Rectal smooth muscle tissue (tissue), 1 donor: ENCODE data around the gene RHBDD1.

Experiments
- H3K27ac ChIP-seq: one replicate; pipeline ENCODE4 v1.7.0; 2013; ENCODE audit warnings: low read depth, low read length, inconsistent platforms
- H3K27me3 ChIP-seq: one replicate; pipeline ENCODE4 v1.7.0; 2013; ENCODE audit warnings: low read length; ENCODE audit not compliant: control insufficient read depth, insufficient read depth
- H3K36me3 ChIP-seq: one replicate; pipeline ENCODE4 v1.7.0; 2013; ENCODE audit warnings: low read length; ENCODE audit not compliant: control insufficient read depth, insufficient read depth
- H3K4me1 ChIP-seq: one replicate; pipeline ENCODE4 v1.7.0; 2013; ENCODE audit warnings: low read length; ENCODE audit not compliant: control insufficient read depth, insufficient read depth
- H3K4me3 ChIP-seq: one replicate; pipeline ENCODE4 v1.7.0; 2013; ENCODE audit warnings: low read length
- H3K9ac ChIP-seq: one replicate; pipeline ENCODE4 v1.7.0; 2013; ENCODE audit warnings: low read length

RHBDD1 gene

DNA sequence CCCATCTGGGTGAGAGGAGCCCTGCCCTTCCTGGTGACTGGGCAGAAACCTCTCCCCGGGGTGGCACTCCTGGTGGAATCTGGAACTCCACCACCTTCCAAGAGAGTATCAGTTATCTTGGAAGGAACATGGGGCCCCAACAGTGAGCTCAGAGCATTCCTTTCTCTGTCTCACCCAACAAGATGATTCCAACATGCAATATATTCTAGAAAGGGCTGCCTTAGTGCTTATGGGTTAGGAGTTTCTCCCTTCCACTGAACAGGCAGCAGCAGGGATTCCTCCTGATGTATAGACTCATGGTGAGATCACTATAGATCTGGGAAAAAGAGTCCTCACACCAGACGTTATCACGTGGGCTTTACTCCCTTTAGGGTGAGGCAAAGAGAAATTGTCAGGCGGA lies 181.0 kb downstream of the RHBDD1 start:
- no peaks in the 10 kb centered on the region for H3K27me3 ChIP-seq
- no peak overlapping the region for H3K9ac ChIP-seq
- no peaks in the 10 kb centered on the region for H3K36me3 ChIP-seq
- no peak overlapping the region for H3K27ac ChIP-seq
- no peaks in the 10 kb centered on the region for H3K4me1 ChIP-seq
- no peak overlapping the region for H3K4me3 ChIP-seq

DNA sequence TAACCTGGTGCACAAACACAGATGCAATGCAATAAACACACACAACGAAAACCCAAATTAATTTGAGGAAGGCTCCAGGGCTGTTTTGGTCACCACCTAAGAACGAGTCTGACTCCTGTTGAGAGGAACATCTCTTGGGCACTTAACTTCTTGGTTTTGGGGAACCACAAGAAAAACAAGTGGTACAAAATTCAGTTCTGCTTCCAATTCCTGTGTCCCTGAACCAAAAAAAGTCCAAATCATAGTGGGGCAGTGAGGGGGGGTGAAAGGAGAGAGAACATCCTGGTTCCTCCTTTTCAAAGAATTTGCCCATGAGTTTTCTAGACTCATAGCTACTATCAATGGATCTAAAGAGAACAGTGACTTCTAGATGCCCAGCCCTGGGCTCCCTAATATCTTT lies 184.6 kb downstream of the RHBDD1 start:
- Histone ChIP-seq H3K9ac (no peak overlapping the region), H3K36me3 (no peaks in the 10 kb centered on the region), H3K27me3 (no peaks in the 10 kb centered on the region), H3K4me3 (no peak overlapping the region), H3K4me1 (no peaks in the 10 kb centered on the region), H3K27ac (no peak overlapping the region)

DNA sequence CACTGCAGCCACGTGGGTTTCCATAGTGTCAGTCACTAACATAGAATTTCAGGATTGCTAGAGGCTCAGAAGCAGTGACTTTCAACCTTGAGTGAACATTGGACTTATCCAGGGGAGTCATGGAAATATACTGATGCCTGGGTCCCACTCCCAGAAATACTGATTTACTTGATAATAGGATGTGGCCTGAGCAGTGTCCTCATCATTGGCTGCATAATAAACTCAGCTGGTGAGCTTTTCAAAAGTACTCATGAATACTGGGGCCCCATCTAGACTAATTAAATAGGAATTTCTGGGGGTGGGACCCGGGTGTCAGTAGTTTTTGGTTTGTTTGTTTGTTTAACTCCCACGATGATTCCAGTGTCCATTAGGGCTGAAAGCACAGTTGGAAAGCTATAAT lies 186.8 kb downstream of the RHBDD1 start:
- no peak overlapping the region for H3K27ac ChIP-seq
- no peaks in the 10 kb centered on the region for H3K36me3 ChIP-seq
- H3K27me3 ChIP-seq, result no peaks in the 10 kb centered on the region
- H3K4me3 ChIP-seq, result no peak overlapping the region
- H3K9ac ChIP-seq, result no peak overlapping the region
- no peaks in the 10 kb centered on the region for H3K4me1 ChIP-seq

DNA sequence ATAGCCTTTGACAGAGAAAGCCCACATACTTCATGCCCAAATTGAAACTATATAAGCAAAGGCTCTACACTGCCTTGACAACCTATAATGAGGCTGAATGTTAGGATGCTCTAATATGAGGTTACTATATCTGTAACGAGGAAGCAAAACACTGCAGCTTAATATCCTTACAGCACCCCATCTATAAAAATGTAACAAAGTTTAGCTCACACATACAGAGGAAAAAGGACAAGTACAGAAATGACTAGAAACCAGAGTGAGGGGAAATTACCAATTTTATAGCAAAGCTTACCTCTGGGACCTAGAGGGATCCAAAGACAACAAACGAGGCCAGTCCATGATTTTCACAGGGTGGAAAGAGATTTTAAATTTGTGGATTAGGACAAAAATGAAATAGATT lies 189.7 kb downstream of the RHBDD1 start:
- Histone ChIP-seq H3K36me3 (no peaks in the 10 kb centered on the region), H3K27me3 (no peaks in the 10 kb centered on the region), H3K4me1 (no peaks in the 10 kb centered on the region), H3K9ac (no peak overlapping the region), H3K4me3 (no peak overlapping the region), H3K27ac (no peak overlapping the region)

DNA sequence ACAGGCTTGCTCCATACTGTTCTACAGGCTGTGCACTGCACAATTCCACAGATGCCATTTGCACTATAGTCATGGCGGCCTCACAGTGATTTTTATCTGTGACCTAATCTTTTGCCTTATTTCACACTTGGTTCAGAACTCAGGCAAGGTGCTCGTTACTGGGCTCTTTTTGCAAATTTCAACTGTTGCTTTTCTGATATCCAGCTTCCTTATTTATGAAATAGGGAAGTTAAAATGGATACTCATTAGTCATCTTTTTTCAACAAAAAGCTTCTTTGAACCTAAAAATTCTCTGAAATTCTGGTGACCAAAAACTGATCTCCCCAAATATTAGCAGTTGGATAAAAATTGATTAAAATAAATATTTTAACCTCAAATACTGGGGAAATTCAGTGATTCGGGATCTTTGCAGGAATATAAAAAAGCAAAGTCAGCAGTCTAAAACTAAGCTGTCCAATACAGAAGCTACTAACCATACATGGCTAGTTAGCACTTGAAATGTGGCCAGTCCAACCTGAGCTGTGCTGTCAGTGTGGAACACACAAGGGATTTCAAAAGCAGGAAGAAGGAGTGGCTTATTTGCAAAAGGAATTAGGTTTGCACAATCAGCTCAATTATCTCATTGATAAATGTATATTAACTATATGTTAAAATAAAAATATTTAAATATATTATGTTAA lies 193.7 kb downstream of the RHBDD1 start:
- no peak overlapping the region for H3K27ac ChIP-seq
- H3K27me3 ChIP-seq, result no peaks in the 10 kb centered on the region
- no peaks in the 10 kb centered on the region for H3K36me3 ChIP-seq

DNA sequence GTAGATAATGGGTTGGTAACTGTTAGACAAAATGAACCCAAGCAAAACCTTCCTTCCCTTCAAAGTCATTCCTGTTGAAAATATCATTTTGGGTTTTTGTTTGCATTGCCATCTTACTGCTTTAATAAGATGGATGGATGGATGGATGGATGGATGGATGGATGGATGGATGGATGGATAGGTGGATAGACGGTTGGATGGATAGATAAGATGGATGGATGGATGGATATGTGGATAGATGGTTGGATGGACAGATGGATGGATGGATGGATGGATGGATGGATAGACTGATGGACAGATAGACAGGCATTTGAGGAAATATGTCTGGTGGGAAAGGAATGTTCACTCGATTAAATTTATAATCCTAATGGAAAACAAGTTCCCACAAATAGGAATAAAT lies 194.9 kb downstream of the RHBDD1 start:
- H3K27ac ChIP-seq, result no peak overlapping the region
- H3K4me3 ChIP-seq, result no peak overlapping the region
- H3K4me1 ChIP-seq, result peaks cover 8% of the 10 kb centered on the region
- H3K27me3 ChIP-seq, result no peaks in the 10 kb centered on the region
- no peaks in the 10 kb centered on the region for H3K36me3 ChIP-seq
- H3K9ac ChIP-seq, result no peak overlapping the region

More for the DNA sequence above, 193.7 kb downstream of the RHBDD1 start:
- H3K9ac ChIP-seq, result no peak overlapping the region
- peaks cover 8% of the 10 kb centered on the region for H3K4me1 ChIP-seq
- H3K4me3 ChIP-seq, result no peak overlapping the region

DNA sequence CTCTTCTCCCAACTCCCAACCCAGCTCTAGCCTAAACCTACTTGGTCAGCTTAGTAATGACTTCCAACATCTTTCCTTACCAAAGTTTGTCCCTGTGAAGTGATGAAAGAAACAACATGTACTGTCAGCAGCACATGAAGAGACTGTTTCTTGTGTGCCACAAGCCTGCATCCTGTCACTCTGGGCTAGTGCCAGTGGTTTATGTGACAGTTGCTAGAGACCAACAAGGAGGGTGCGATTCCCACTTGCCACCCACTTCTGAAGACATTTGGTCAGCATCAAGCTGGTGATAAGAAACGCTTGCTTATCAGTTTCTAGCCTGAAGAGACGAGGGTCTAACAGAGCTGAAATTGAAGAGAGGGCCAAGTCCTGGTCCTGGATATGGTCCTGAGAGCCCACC lies 195.5 kb downstream of the RHBDD1 start:
- H3K9ac ChIP-seq, result no peak overlapping the region
- no peak overlapping the region for H3K27ac ChIP-seq
- H3K36me3 ChIP-seq, result no peaks in the 10 kb centered on the region
- peaks cover 8% of the 10 kb centered on the region for H3K4me1 ChIP-seq
- no peaks in the 10 kb centered on the region for H3K27me3 ChIP-seq
- no peak overlapping the region for H3K4me3 ChIP-seq

DNA sequence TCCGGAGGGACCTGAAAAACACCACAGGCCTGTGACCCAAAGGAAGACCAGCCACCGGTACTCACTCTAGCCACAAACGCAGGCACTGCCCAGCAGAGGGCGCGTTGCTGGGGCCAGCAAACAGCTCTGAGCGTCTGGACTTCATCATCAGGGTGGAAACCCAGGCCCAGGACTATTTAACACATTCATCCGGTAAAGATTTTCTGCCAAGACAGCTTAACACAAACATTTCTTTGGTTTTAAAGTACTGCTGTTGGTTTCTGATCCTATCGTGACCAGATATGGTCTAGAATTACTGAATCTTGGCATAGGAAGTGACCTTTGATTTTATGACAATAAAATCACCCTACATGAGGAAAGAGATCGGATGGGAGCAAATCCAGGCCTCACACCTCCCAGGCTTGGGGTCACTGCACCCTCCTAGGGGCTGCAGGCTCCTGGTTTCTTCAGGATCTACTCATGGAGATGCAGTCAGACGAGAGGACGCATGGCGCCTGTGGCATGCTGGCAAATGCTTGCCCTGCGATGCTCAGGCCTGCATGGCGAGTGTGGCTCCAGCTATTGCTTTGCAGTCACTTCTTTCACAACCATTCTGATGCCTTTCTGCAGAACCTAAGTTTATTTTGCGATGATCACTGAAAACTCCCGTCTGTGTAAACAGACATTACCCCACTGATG lies 197.8 kb downstream of the RHBDD1 start:
- H3K4me1 ChIP-seq, result peaks cover 8% of the 10 kb centered on the region
- H3K9ac ChIP-seq, result no peak overlapping the region
- no peaks in the 10 kb centered on the region for H3K27me3 ChIP-seq
- H3K27ac ChIP-seq, result peak overlapping the region; percentile 66
- H3K4me3 ChIP-seq, result no peak overlapping the region
- H3K36me3 ChIP-seq, result no peaks in the 10 kb centered on the region

DNA sequence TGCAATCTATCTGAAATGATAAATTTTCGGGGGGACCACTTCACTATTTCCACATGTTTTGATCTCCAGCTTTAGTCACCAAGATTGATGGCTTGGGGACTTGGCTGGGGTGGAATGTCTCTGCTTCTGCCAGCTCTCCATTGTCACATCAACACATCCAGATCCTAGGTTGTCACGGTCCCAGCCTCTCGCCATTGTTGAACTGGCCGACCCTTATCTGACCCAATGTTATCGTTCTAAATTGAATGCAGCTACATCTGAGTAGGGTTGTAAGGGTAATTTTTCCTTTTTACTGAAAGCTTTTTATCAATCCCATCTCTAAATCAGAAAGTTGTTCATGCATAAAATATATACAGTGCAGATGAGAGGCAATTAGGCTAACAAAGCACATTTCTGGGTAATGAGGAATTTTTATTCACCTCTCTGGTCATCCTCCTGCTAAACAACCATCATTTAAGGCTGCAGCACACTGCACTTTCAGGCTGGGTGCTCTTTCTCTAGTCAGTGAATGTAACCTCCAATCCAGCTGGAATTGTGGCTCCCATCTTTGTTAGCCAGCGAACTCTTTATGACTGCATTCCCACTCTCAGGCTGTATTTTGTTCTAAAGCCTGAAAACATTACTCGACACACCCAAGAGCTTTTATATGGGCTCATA lies 200.0 kb downstream of the RHBDD1 start:
- Histone ChIP-seq H3K27ac (no peak overlapping the region), H3K27me3 (no peaks in the 10 kb centered on the region), H3K36me3 (no peaks in the 10 kb centered on the region), H3K4me1 (peaks cover 8% of the 10 kb centered on the region), H3K4me3 (no peak overlapping the region), H3K9ac (no peak overlapping the region)

DNA sequence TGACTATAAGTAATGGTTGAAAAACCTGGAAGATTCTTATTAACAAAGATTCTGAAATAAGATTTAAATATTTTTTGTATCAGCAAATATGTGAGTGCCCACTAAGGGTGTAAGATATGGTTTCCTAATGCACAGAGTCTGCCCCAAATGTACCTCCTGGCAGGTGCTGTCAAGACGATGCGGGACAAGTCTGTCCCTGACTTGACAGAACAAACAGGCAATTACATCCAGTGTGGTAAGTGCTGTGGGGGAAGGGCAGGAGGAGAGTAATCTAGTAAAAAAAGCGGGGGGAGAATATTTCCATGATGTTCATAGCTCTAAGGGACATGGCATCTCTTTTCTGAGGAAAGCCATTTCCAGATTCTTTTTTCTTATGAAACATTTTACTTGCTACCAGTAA lies 200.7 kb downstream of the RHBDD1 start:
- peaks cover 8% of the 10 kb centered on the region for H3K4me1 ChIP-seq
- H3K27me3 ChIP-seq, result no peaks in the 10 kb centered on the region
- no peak overlapping the region for H3K4me3 ChIP-seq
- H3K27ac ChIP-seq, result no peak overlapping the region
- H3K36me3 ChIP-seq, result no peaks in the 10 kb centered on the region
- H3K9ac ChIP-seq, result no peak overlapping the region

DNA sequence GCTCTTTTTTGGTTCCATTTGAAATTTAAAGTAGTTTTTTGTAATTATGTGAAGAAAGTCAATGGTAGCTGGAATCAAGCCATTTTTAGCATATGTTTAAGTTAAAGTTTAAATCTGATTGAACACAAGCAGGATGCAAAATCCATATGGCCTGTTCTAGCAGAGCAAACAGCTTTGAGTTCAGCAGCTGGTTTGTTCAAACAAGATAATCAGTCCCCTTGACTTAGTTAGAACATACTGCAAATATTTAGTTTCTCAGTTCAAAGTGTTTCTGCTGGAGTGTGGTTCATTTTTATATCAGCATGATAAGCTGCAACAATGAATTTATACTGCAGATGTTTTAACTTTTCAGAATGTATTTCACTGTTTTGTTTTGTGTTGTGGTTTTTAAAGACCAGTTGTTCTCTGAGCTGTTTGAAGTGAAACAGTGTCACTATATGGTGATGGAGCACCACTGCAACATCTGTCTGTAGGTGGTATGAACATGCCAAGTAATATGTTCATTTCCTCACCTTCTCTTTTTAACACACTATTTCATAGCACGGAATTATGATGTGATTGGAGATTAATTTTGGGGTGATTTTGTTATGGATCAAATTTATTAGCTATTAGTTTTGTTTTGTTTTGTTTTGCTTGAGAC lies 202.8 kb downstream of the RHBDD1 start:
- H3K9ac ChIP-seq, result no peak overlapping the region
- H3K27me3 ChIP-seq, result no peaks in the 10 kb centered on the region
- no peaks in the 10 kb centered on the region for H3K36me3 ChIP-seq
- H3K4me3 ChIP-seq, result no peak overlapping the region
- peaks cover 4% of the 10 kb centered on the region for H3K4me1 ChIP-seq
- no peak overlapping the region for H3K27ac ChIP-seq

DNA sequence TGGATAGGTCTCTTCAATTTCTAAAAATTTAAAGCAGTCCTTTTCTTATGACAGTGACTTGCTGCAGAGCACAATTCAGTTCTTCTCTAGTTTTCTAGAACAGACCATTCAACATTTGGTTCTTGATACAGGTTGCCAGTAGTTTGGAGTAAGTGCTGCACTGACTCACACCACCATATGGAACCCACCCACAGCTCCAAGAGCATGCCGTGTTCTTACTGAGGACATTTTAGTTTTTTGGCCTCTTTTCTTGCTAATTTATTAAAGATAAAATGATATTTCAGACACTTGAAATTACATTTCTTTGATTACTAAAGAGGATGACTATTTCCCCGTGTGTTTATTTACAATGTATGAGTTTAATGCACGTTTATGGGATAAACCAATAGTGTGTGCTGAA lies 208.1 kb downstream of the RHBDD1 start:
- Histone ChIP-seq H3K27ac (no peak overlapping the region), H3K4me1 (no peaks in the 10 kb centered on the region), H3K27me3 (no peaks in the 10 kb centered on the region), H3K36me3 (no peaks in the 10 kb centered on the region), H3K4me3 (no peak overlapping the region), H3K9ac (no peak overlapping the region)
